CD4-positive, alpha-beta memory T cell (primary cell): ENCODE results near the gene KCTD18. TPM values are rescaled to one million over a fixed set of nuclear protein-coding genes. Genes with fewer than 3 reads are reported as not detected.

Source experiments
- CTCF ChIA-PET: fragments of 350-600 bp; sonication (Branson Sonifier 250); formaldehyde crosslinking; loops from one replicate; lab custom pipeline; 2021; ENCODE audit warnings: inconsistent platforms; ENCODE audit not compliant: partially characterized antibody; lab: Charles Lee
- POLR2A ChIA-PET: fragments of 350-600 bp; sonication (Branson Sonifier 250); formaldehyde crosslinking; loops from one replicate; lab custom pipeline; 2021; ENCODE audit not compliant: partially characterized antibody; lab: Charles Lee
- DNase-seq, 5 donors: peaks; one replicate each; pipeline versions ENCODE4 v3.0.0 to v3.0.0-alpha.2; 2020 to 2022; ENCODE audit warnings: mixed read lengths in 1 of 5
- H3K27ac ChIP-seq: one replicate; pipeline ENCODE4 v1.7.0; 2013; ENCODE audit warnings: low read depth, low read length
- H3K27me3 ChIP-seq: 2 replicates; pipeline ENCODE4 v1.7.0; 2013; ENCODE audit warnings: mild to moderate bottlenecking, low read length, moderate library complexity; ENCODE audit not compliant: insufficient read depth
- H3K36me3 ChIP-seq: 2 replicates; pipeline ENCODE4 v1.7.0; 2013; ENCODE audit warnings: mild to moderate bottlenecking, low read length, moderate library complexity; ENCODE audit not compliant: insufficient read depth
- H3K4me1 ChIP-seq: 2 replicates; pipeline ENCODE4 v1.7.0; 2013; ENCODE audit warnings: mild to moderate bottlenecking, low read length, moderate library complexity; ENCODE audit not compliant: insufficient read depth
- H3K4me3 ChIP-seq, 2 donors: one replicate each; pipeline ENCODE4 v1.7.0; 2013; ENCODE audit warnings: low read length in 2 of 2, mild to moderate bottlenecking in 1 of 2
- H3K9me3 ChIP-seq, 2 donors: one replicate each; pipeline ENCODE4 v1.7.0; 2013; ENCODE audit warnings: low read length in 2 of 2, control low read depth in 1 of 2; ENCODE audit not compliant: control insufficient read depth in 1 of 2
- H3K27ac Mint-ChIP-seq, 7 donors: one replicate each; pipeline ENCODE4 v1.8.0; 2020 to 2021; ENCODE audit warnings: mixed read lengths in 7 of 7, mild to moderate bottlenecking in 6 of 7, inconsistent platforms in 3 of 7, moderate library complexity in 3 of 7
- H3K27me3 Mint-ChIP-seq, 2 donors: one replicate each; pipeline ENCODE4 v1.8.0; 2020 to 2021; ENCODE audit warnings: mixed read lengths in 2 of 2
- H3K36me3 Mint-ChIP-seq, 2 donors: one replicate each; pipeline ENCODE4 v1.8.0; 2020 to 2021; ENCODE audit warnings: mixed read lengths in 2 of 2, inconsistent platforms in 1 of 2, mild to moderate bottlenecking in 1 of 2
- H3K4me1 Mint-ChIP-seq, 4 donors: one replicate each; pipeline ENCODE4 v1.8.0; 2020 to 2021; ENCODE audit warnings: mixed read lengths in 4 of 4, mild to moderate bottlenecking in 1 of 4
- H3K4me3 Mint-ChIP-seq, 8 donors: one replicate each; pipeline ENCODE4 v1.8.0; 2020 to 2021; ENCODE audit warnings: mixed read lengths in 8 of 8, mild to moderate bottlenecking in 7 of 8, moderate library complexity in 6 of 8, inconsistent platforms in 3 of 8
- H3K9me3 Mint-ChIP-seq, 8 donors: one replicate each; pipeline ENCODE4 v1.8.0; 2020 to 2021; ENCODE audit warnings: mixed read lengths in 8 of 8, mild to moderate bottlenecking in 5 of 8, inconsistent platforms in 3 of 8, moderate library complexity in 1 of 8
- intact Hi-C: fragments of 100-400 bp; cut with micrococcal nuclease; formaldehyde crosslinking; loops from one replicate; pipeline ENCODE4 v1.15.1; 2023
- polyA plus RNA-seq, 2 donors: library from polyadenylated mRNA; unstranded; fragments of 300-500 nt; fragmentation: Illumina TruSeq; gene quantifications; one replicate each; pipeline ENCODE4 v1.2.3, GENCODE V29; 2021
- total RNA-seq, 2 experiments: library from RNA; stranded (reverse); gene quantifications; one replicate each; pipeline ENCODE4 v1.2.3, GENCODE V29; 2021

Gene KCTD18
- total and polyA plus RNA-seq, 4 experiments from 2014 or later: 14.0 to 21.1 (median 17.4) TPM

DNA sequence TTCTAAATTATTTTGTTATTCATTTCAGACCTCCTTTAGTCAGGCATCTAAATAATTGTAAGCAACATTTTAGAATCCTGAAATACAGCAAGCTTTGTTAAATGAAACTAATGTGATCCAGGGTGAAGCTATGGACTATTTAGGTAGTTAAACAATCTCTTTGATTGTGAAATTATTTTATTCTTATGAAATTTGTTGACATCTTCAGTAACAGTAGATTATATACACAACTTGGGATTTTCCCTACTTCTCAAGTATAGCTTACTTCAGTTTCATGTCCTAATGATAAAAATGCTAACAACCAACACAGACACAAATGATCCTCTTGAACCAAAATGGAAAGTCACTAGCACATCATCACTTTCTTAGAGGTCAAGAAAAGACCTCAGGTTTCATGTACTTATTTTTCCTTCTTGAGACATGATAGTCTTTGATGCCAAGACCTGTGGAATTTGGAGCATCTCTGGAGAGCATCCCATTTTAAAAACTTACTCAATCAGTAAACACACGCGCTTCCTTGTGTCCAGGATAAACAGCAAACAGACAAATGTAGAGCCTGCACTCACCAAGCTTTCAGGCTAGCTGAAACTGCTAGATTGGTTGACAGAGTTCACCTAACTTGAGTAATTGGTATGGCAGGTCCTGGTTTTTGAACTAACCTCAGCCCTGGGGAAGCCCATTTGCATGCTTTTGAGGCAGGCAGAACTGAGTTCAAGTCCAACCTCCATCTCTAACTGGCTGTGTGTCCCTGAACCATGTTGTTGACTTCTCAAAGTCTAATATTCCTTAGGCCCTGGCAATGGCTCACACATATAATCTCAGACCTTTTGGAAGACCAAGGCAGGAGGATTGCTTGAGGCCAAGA, 47.8 kb downstream of the KCTD18 start:
- H3K36me3 Mint-ChIP-seq: peaks cover 0 to 4% of the 10 kb centered on the region in 2 donors
- no peaks in the 10 kb centered on the region for H3K36me3 ChIP-seq
- CTCF ChIA-PET: interaction anchor here (0.9 to 1.1 kb wide), 3 partner anchors 8 to 83 kb away, joined by 3 read pairs; no protein-coding TSS in a partner anchor
- H3K4me3 Mint-ChIP-seq: no peak overlapping the region
- intact Hi-C loops: no loop called here
- DNase-seq: no peak
- no peaks in the 10 kb centered on the region for H3K27me3 Mint-ChIP-seq
- no peak overlapping the region for H3K4me3 ChIP-seq
- H3K4me1 ChIP-seq: peaks cover 27% of the 10 kb centered on the region
- H3K27me3 ChIP-seq: no peaks in the 10 kb centered on the region
- no peak overlapping the region for H3K27ac Mint-ChIP-seq
- H3K27ac ChIP-seq: no peak overlapping the region
- H3K9me3 Mint-ChIP-seq: no peaks in the 10 kb centered on the region
- POLR2A ChIA-PET: no interaction called here
- H3K9me3 ChIP-seq: no peaks in the 10 kb centered on the region
- peaks cover 6 to 28% (median 24%) of the 10 kb centered on the region in 4 donors for H3K4me1 Mint-ChIP-seq

- Histone ChIP-seq H3K27ac (no peak overlapping the region), H3K9me3 (no peaks in the 10 kb centered on the region), H3K27me3 (no peaks in the 10 kb centered on the region), H3K4me1 (peaks cover 34% of the 10 kb centered on the region), H3K4me3 (no peak overlapping the region), H3K36me3 (no peaks in the 10 kb centered on the region)
- Mint-ChIP-seq H3K4me1 (peaks cover 12 to 30% (median 16%) of the 10 kb centered on the region in 4 donors), H3K27me3 (no peaks in the 10 kb centered on the region), H3K36me3 (peaks cover 0 to 4% of the 10 kb centered on the region in 2 donors), H3K27ac (peak overlapping the region in 1 of 7 donors; percentile 3), H3K4me3 (no peak overlapping the region), H3K9me3 (peaks cover 0 to 1% (median 0%) of the 10 kb centered on the region in 8 donors)
- CTCF ChIA-PET: no interaction called here
- intact Hi-C loops: no loop called here
- POLR2A ChIA-PET: interaction anchor here (0.6 to 0.8 kb wide), 2 partner anchors 9 to 75 kb away, joined by 3 read pairs; no protein-coding TSS in a partner anchor
- no peak for DNase-seq
These were observed 50.8 kb downstream of the KCTD18 start for GRCh38 chr2:200459101-200459500.

- no peaks in the 10 kb centered on the region for H3K9me3 ChIP-seq
- peaks cover 21% of the 10 kb centered on the region for H3K4me1 ChIP-seq
- no peaks in the 10 kb centered on the region for H3K27me3 ChIP-seq
- H3K4me3 ChIP-seq: no peak overlapping the region
- POLR2A ChIA-PET: interaction anchor here (0.7 kb wide), 1 partner anchor 11 kb away, joined by 4 read pairs; no protein-coding TSS in a partner anchor
- CTCF ChIA-PET: interaction anchor here (1.0 to 1.6 kb wide), 2 partner anchors 26 to 477 kb away, joined by 3 read pairs; no protein-coding TSS in a partner anchor
- Mint-ChIP-seq H3K4me3 (no peak overlapping the region), H3K27me3 (no peaks in the 10 kb centered on the region), H3K36me3 (peaks cover 0 to 4% of the 10 kb centered on the region in 2 donors), H3K4me1 (peaks cover 6 to 22% (median 12%) of the 10 kb centered on the region in 4 donors), H3K27ac (no peak overlapping the region), H3K9me3 (peaks cover 0 to 1% (median 0%) of the 10 kb centered on the region in 8 donors)
- no peak overlapping the region for H3K27ac ChIP-seq
- no peak for DNase-seq
- intact Hi-C loops: no loop called here
- no peaks in the 10 kb centered on the region for H3K36me3 ChIP-seq
These were observed 53.3 kb downstream of the KCTD18 start for GRCh38 chr2:200456567-200456966.

GRCh38 chr2:200455958-200456421, 53.9 kb downstream of the KCTD18 start:
- peaks cover 21% of the 10 kb centered on the region for H3K4me1 ChIP-seq
- Mint-ChIP-seq H3K4me3 (peak overlapping the region in 3 of 8 donors; percentile 5 to 53 (median 22)), H3K9me3 (peaks cover 0 to 1% (median 0%) of the 10 kb centered on the region in 8 donors), H3K4me1 (peaks cover 6 to 22% (median 12%) of the 10 kb centered on the region in 4 donors), H3K27me3 (no peaks in the 10 kb centered on the region), H3K27ac (peak overlapping the region in 5 of 7 donors; percentile 5 to 74 (median 36)), H3K36me3 (peaks cover 0 to 4% of the 10 kb centered on the region in 2 donors)
- H3K4me3 ChIP-seq: no peak overlapping the region
- POLR2A ChIA-PET: interaction anchor here (0.7 kb wide), 1 partner anchor 12 kb away, joined by 4 read pairs; no protein-coding TSS in a partner anchor
- CTCF ChIA-PET: interaction anchor here (1.6 to 3.5 kb wide), 3 partner anchors 11 to 26 kb away, joined by 3 to 11 read pairs (median 11); no protein-coding TSS in a partner anchor
- H3K27ac ChIP-seq: no peak overlapping the region
- peak in 2 of 5 donors; percentile 3 to 17 for DNase-seq
- H3K9me3 ChIP-seq: no peaks in the 10 kb centered on the region
- H3K27me3 ChIP-seq: no peaks in the 10 kb centered on the region
- H3K36me3 ChIP-seq: no peaks in the 10 kb centered on the region
- intact Hi-C loops: no loop called here

GRCh38 chr2:200454927-200455801, 54.7 kb downstream of the KCTD18 start:
- Mint-ChIP-seq H3K4me1 (peaks cover 6 to 22% (median 12%) of the 10 kb centered on the region in 4 donors), H3K36me3 (peaks cover 0 to 8% of the 10 kb centered on the region in 2 donors), H3K9me3 (peaks cover 0 to 1% (median 0%) of the 10 kb centered on the region in 8 donors), H3K27me3 (no peaks in the 10 kb centered on the region), H3K27ac (no peak overlapping the region), H3K4me3 (peak overlapping the region in 3 of 8 donors; percentile 13 to 30 (median 15))
- Histone ChIP-seq H3K9me3 (no peaks in the 10 kb centered on the region), H3K27ac (no peak overlapping the region), H3K4me1 (peaks cover 21% of the 10 kb centered on the region), H3K27me3 (no peaks in the 10 kb centered on the region), H3K36me3 (no peaks in the 10 kb centered on the region), H3K4me3 (no peak overlapping the region)
- intact Hi-C loops: no loop called here
- no peak for DNase-seq
- CTCF ChIA-PET: interaction anchor here (0.8 to 3.5 kb wide), 4 partner anchors 12 to 26 kb away, joined by 3 to 11 read pairs (median 8); no protein-coding TSS in a partner anchor
- POLR2A ChIA-PET: interaction anchor here (1.3 kb wide), 1 partner anchor 13 kb away, joined by 5 read pairs; no protein-coding TSS in a partner anchor

DNA sequence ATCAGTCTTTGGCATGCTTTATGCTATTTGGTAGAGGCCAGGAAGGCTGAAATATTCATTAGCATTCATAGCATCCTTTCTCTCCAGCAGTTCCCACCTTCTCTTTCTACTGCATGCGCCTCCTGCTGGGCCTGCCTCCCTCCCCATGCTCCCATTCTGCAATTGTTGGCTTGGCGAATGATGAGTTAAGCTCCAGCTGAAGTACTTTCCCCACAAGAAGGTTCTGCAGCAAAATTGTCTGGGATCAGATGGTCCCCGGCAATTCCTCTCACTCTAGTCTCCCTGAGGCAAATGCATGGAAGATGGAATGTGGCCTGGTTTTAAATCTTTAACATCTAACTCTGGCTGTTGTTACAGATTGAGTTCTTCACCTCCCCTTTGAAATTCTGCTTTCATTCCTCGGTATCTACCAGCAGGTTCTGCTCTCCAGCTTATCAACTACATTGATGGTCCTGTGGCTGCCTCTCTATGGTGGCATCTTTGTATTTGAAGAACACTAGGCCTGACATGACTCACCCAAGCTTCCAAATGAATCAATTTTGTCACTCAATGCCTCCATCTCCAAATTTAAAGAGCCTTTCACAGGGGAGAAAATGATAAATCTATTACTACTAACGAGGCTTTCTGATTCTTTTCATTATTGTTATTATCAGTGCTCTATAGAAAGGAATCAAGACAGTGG, 55.9 kb downstream of the KCTD18 start:
- POLR2A ChIA-PET: interaction anchor here (1.3 kb wide), 1 partner anchor 14 kb away, joined by 5 read pairs; no protein-coding TSS in a partner anchor
- Histone ChIP-seq H3K27me3 (no peaks in the 10 kb centered on the region), H3K4me3 (no peak overlapping the region), H3K36me3 (no peaks in the 10 kb centered on the region), H3K9me3 (no peaks in the 10 kb centered on the region), H3K27ac (no peak overlapping the region), H3K4me1 (peaks cover 21% of the 10 kb centered on the region)
- Mint-ChIP-seq H3K9me3 (peaks cover 0 to 1% (median 0%) of the 10 kb centered on the region in 8 donors), H3K27ac (peak overlapping the region in 2 of 7 donors; percentile 11 to 75), H3K27me3 (no peaks in the 10 kb centered on the region), H3K4me3 (no peak overlapping the region), H3K4me1 (peaks cover 6 to 22% (median 12%) of the 10 kb centered on the region in 4 donors), H3K36me3 (peaks cover 0 to 7% of the 10 kb centered on the region in 2 donors)
- intact Hi-C loops: no loop called here
- no peak for DNase-seq
- CTCF ChIA-PET: interaction anchor here (0.8 to 3.5 kb wide), 3 partner anchors 13 to 27 kb away, joined by 3 to 11 read pairs (median 5); no protein-coding TSS in a partner anchor
